AG09309 (cell line): ENCODE data around the gene HIVEP3.

Source experiments
- DNase-seq: peaks from one replicate; pipeline ENCODE4 v3.0.0-alpha.2; 2010; ENCODE audit warnings: low read depth
- H3K4me3 ChIP-seq: 2 replicates; pipeline ENCODE4 v1.5.1; 2011; ENCODE audit warnings: mild to moderate bottlenecking, low read depth, low read length, moderate library complexity; ENCODE audit not compliant: control insufficient read depth
- CTCF ChIP-seq: IDR thresholded peaks from 2 replicates; pipeline ENCODE4 v1.5.1; 2011; ENCODE audit warnings: mild to moderate bottlenecking, low read depth, low read length, inconsistent platforms; ENCODE audit not compliant: insufficient read depth, control insufficient read depth; ENCODE audit errors: missing control alignments

Gene HIVEP3

GRCh38 chr1:41471658-41472057, 447.1 kb downstream of the HIVEP3 start:
- H3K4me3 ChIP-seq: no peak overlapping the region
- no peak for DNase-seq
- TF ChIP-seq CTCF: no peak

- no peak for TF ChIP-seq CTCF
- DNase-seq: no peak
- no peak overlapping the region for H3K4me3 ChIP-seq
These were observed 449.0 kb downstream of the HIVEP3 start for GRCh38 chr1:41469706-41470105.

- no peak overlapping the region for H3K4me3 ChIP-seq
- DNase-seq: no peak
- TF ChIP-seq CTCF: no peak
These were observed 450.5 kb downstream of the HIVEP3 start for GRCh38 chr1:41468122-41468762.

- DNase-seq: no peak
- no peak overlapping the region for H3K4me3 ChIP-seq
- TF ChIP-seq CTCF: no peak
These were observed 451.0 kb downstream of the HIVEP3 start for GRCh38 chr1:41467673-41468072.

- no peak for DNase-seq
- no peak overlapping the region for H3K4me3 ChIP-seq
- TF ChIP-seq CTCF: no peak
These were observed 452.6 kb downstream of the HIVEP3 start for GRCh38 chr1:41466146-41466545.

- H3K4me3 ChIP-seq: no peak overlapping the region
- DNase-seq: no peak
- no peak for TF ChIP-seq CTCF
These were observed 453.0 kb downstream of the HIVEP3 start for GRCh38 chr1:41465741-41466140.

- DNase-seq: no peak
- TF ChIP-seq CTCF: no peak
- no peak overlapping the region for H3K4me3 ChIP-seq
These were observed 453.8 kb downstream of the HIVEP3 start for GRCh38 chr1:41464885-41465284.
